Measurements from ENCODE around the gene ANO3.
"Not testable (repeated sequence)": the region's sequence is repeated elsewhere in the genome, so short reads cannot be mapped to it uniquely, and the experiment has no call there.

ANO3 gene

DNA sequence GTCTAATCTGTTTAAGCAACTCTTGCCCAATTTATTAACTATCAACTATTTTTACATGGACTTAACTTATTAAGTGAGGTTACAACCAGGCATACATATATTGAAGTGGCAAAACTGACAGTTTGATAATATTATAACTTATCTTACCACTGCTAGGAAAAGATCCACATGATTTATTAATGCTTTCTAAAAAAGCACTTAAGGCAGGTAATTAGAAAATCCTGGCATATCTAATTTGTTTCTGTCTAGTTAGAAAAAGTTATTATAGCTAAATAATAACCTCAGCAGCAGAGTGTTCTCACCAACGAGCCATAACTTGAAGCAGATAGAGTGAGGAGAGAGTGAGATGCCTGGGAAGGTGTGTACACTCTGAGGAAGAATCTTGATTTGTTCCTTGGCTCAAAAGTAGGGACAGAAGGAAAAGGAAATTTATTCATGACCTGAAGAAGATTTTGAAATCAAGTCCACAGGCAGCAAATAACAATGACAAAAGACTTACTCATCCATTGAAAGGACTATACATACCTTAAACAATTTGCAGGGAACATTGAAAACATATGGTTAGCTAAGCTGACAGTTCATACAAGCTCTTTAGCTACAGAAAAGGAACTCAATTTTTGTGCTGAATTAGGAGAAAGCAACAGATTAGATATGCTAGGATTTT is 247.2 kb downstream of the ANO3 start:
- no peak for DNase-seq

DNA sequence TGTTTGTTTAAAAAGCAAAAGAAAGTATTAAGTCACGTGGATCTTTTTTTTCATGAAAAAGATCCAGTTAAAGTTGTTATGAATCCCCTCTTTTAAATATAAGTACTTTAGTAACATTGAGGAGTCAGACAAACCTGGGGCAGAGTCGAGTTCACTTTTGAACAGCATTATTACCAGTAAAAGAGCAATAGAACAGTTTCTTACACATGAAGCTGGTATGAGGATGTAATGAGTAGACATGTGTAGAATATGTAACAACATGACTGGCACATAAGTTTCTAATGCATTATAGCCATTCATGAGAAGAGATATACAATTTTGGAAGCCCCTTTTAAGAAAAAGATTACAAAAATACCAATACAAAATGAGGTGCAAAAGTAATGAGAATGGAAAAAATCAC is 247.8 kb downstream of the ANO3 start:
- DNase-seq: no peak

GRCh38 chr11:26580929-26581328 is 249.0 kb downstream of the ANO3 start:
- no peak for DNase-seq

- no peak for DNase-seq
Observed at GRCh38 chr11:26583550-26583949, 251.6 kb downstream of the ANO3 start.

- no peak for DNase-seq
Observed at GRCh38 chr11:26584818-26585217, 252.9 kb downstream of the ANO3 start.

DNA sequence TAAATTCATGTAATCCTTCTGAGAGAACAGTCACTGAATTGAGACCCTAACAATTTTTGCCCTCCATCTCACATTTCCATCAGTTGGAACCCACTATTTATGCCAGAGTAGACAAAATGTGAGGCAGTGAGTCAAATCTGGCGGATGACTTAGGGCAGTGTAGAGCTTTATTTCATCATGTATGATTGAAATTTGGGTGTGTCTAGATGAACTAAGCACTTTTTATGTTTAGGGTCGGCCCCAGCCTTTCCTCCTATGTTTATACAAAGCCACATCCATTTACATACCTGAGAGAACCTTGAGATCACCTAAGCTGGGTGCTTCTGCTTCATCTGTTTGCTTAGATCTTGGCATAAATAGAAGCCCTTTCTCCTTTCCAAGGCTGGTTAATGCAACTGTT is 255.1 kb downstream of the ANO3 start:
- no peak for DNase-seq

DNA sequence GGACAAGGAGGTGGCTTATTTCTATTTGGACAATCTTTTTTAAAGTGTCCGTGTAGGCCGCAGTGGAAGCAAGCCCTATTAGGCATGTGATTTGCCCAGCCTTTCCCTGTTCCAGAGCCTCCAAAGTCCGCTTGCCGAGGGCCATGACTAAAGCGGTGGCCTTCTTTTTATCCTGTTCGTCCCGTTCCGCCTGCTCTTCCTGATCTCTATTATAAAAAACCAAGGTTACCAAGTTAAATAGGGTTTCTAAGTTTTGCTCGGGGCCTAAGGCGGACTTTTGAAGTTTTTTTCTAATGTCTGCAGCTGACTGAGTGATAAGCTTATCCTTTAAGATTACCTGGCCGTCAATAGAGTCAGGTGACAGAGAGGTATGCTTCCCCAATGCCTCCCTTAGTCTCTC is 261.8 kb downstream of the ANO3 start:
- no peak for DNase-seq

- DNase-seq: not testable (repeated sequence)
Observed at GRCh38 chr11:26595207-26595865, 263.4 kb downstream of the ANO3 start.

GRCh38 chr11:26597049-26597689 is 265.2 kb downstream of the ANO3 start:
- not testable (repeated sequence) for DNase-seq

GRCh38 chr11:26597899-26598298 is 266.0 kb downstream of the ANO3 start:
- DNase-seq: no peak

DNA sequence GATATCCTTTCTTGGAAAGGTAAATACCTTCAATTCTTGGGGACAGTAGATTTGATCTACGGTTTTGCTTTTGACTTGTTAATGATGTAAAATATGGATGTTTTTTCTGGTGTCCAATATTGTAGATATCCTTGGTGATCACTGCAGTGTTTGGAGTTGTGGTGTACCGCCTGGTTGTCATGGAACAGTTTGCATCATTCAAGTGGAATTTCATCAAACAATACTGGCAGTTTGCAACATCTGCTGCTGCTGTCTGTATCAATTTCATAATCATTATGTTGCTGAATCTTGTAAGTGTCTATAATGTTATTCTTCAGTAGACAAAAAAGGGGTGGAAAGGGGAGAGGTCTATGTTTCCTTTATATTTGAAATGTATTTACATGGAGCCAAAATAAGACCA is 267.5 kb downstream of the ANO3 start:
- no peak for DNase-seq

GRCh38 chr11:26599876-26600434 is 268.0 kb downstream of the ANO3 start:
- no peak for DNase-seq

GRCh38 chr11:26607725-26608506 is 276.0 kb downstream of the ANO3 start:
- no peak for DNase-seq

- no peak for DNase-seq
Observed at GRCh38 chr11:26608507-26609146, 276.7 kb downstream of the ANO3 start.

DNA sequence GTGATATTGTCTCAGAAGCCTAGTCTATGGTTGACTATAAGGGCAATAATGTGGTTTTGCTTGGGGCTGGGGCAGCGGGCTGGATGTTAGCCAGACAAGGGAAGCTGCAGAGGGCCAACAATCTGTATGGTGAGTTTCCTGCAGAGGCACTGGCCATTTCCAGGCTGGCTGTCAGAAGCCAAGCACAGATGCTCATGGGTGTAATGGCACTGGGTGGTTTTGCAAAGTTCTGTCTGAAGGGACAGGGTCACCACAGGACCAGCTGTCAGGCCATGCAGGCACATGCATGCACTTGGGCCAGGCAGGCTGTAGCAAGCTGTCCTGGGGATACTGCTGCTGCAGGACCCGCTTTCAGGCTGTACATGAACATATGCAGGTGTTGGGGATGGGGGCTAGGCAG is 281.8 kb downstream of the ANO3 start:
- DNase-seq: no peak

DNA sequence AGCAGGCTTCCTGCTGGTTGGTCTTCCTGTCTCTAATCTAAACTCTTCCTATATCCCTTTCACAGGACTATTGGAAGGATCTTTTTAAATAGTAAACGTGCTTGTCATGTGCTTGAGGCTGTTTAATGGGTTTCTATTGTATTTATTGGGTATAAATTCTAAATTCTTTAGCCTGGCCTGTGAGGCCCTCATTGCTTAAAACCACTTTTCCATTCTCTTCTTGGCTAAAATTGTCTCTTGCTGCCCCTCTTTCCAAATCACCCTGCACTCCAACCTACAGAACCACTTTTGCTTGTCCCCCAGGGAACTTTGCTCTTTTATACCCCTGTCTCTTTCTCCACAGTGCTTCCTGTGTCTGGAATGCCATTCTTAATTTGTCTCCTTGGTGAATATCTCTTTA is 286.5 kb downstream of the ANO3 start:
- no peak for DNase-seq

DNA sequence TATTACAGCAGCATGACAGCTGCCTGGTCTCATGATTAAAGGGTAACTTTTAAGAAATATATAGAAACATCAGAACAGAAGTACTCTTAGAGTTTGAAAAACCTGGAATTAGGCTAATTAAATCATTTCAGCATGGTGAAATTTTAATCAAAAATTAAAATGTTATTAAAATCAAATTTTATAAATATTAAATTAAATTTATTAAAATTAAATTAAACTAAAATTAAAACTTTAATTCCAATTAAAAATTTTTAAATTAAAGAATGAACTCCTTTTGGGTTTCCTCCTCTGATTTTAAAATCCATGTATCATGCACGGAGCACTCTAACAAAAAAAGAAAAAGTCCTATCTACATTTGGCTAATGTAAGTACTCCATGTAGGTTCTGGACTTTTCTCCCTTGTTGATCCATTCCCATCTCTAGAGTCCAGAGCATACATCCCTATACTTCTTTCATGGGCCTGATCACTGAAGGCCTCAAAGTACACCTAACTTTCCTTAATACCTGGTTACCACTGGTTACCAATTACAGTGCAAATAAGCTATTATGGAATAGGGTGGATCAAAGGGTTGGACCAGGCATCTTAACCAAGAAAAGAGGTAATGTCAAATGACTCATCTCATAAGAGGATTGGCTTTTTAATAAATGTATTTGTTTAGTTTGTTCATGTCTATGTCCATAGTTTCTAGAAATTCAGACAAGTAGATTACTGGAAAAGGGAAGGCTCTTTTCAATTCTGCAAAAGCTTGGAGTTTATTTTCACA is 288.5 kb downstream of the ANO3 start:
- DNase-seq: no peak

- no peak for DNase-seq
Observed at GRCh38 chr11:26621132-26621531, 289.2 kb downstream of the ANO3 start.

GRCh38 chr11:26622181-26622580 is 290.3 kb downstream of the ANO3 start:
- no peak for DNase-seq

- no peak for DNase-seq
Observed at GRCh38 chr11:26623076-26623659, 291.2 kb downstream of the ANO3 start.

GRCh38 chr11:26626346-26626745 is 294.4 kb downstream of the ANO3 start:
- DNase-seq: no peak
